Sigmoid colon (tissue), 4 donors: ENCODE measurements around the gene SLC20A1.

Experiments used
- CTCF ChIP-seq, 4 experiments: fragments of 450-650 bp in 3 of 4; fragments of 200-600 bp in 1 of 4; IDR thresholded peaks; one replicate each; pipeline ENCODE4 v1.5.1; 2016 to 2019; ENCODE audit warnings: antibody characterized with exemption in 4 of 4, mild to moderate bottlenecking in 3 of 4, moderate library complexity in 2 of 4
- EP300 ChIP-seq, 4 donors: sonication (generic); formaldehyde crosslinking; IDR thresholded peaks; one replicate each; pipeline ENCODE4 v1.6.1; 2017; ENCODE audit warnings: antibody characterized with exemption in 4 of 4
- POLR2AphosphoS5 ChIP-seq, 4 donors: sonication (generic); formaldehyde crosslinking; IDR thresholded peaks; one replicate each; pipeline ENCODE4 v1.6.1; 2017; ENCODE audit warnings: antibody characterized with exemption in 4 of 4

GRCh38 chr2:112634153-112634873, 11.4 kb upstream of the SLC20A1 start:
- TF ChIP-seq CTCF (IDR thresholded peaks at IDR 0.05) (no peak), POLR2AphosphoS5 (IDR thresholded peaks at IDR 0.05) (no peak), EP300 (IDR thresholded peaks at IDR 0.05) (no peak)
